ENCODE measurements around the gene FAM151B.

The FAM151B gene

DNA sequence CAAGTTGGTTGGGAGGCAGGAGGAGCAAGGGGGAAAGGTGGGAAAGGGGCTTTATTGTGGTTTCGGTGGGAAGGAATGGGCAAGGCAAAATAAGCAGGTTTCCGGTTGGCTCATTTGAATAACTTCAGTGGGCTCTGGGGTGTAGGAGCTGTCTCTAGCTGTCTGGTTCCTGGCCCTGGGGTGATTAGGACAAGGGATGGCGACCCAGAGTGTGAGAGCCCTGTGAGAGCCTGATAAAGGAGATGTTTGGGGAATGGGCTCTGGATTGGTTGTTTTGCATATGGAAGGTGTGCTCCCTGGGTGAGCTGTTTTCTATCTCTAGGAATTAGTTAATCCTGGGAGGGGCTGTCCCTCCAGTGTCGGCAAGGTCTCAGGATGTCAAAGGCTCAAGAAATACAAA, 66.7 kb downstream of the FAM151B start:
- TF ChIP-seq CTCF (IDR thresholded peaks at IDR 0.05; ENCODE audit: low read depth, low read length) = no peak
- H3K4me3 ChIP-seq (ENCODE audit: low read depth, low read length) = no peak overlapping the region

DNA sequence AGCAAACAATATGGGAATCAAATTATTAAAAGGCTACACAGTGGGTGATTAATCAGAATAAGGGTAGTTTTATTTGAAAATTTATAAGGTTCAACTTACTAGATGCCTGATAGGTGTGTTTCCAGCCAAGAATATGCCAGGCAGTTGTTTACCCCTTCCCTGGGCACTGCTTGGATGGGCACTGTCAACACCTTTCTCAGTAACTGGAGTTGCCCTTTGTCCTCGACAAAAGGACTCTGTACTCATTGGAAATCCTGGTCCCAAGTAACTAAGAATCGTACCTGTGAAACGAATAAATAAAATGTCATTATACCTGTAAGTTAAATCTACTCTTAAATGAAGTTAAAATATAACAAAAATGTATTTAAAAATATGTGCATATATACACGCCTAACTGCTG, 67.2 kb downstream of the FAM151B start:
- H3K4me3 ChIP-seq (ENCODE audit: low read depth, low read length) = no peak overlapping the region
- TF ChIP-seq CTCF (IDR thresholded peaks at IDR 0.05; ENCODE audit: low read depth, low read length) = no peak

- H3K4me3 ChIP-seq (ENCODE audit: low read depth, low read length) = no peak overlapping the region
- no peak for TF ChIP-seq CTCF (IDR thresholded peaks at IDR 0.05; ENCODE audit: low read depth, low read length)
Observed at GRCh38 chr5:80559244-80559643, 71.3 kb downstream of the FAM151B start.

DNA sequence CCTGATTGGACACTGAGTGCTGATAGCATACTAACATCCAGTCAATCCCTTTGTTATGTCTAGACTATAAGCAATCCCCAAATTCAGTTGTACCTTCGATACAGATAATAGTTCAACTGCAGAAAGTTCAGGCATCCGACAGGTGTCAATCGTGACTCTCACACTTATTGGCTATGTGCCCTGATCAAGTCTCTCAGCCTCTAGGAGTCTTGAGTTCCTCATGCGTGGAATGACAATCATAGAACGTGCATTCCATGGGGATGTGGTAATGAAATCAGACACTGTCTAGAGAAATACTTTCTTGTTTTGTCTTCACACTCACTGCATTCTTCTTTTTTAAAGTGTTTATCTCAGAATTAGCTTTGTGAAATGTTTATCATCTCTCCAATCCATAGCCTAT, 77.4 kb downstream of the FAM151B start:
- no peak for TF ChIP-seq CTCF (IDR thresholded peaks at IDR 0.05; ENCODE audit: low read depth, low read length)
- no peak overlapping the region for H3K4me3 ChIP-seq (ENCODE audit: low read depth, low read length)

DNA sequence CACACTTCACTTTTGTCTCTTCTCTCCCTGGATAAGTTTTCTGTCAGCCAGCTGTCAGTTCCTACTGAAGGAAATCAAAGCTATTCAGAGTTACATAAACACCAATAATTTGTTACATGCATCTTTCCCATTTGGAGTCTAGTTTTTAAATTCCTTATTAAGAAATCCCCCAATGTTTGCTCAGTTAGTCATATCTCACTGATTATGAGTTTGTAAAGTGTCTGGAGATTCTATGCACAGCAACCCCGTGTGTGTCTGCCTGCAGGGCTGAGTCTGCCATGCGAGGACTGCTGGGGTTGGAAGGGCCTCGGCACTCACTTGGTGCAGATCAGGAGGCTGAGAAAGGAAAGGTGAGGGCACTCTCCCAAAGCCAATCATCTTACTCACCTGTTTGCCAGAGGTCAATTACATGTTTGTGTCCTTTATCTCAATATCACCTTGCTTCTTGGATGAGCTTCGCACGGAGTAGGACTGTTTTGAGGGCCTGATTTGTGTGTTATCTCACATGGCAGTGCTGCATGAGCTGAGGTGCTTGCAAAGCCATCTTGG, 78.9 kb downstream of the FAM151B start:
- TF ChIP-seq CTCF (IDR thresholded peaks at IDR 0.05; ENCODE audit: low read depth, low read length) = no peak
- no peak overlapping the region for H3K4me3 ChIP-seq (ENCODE audit: low read depth, low read length)

DNA sequence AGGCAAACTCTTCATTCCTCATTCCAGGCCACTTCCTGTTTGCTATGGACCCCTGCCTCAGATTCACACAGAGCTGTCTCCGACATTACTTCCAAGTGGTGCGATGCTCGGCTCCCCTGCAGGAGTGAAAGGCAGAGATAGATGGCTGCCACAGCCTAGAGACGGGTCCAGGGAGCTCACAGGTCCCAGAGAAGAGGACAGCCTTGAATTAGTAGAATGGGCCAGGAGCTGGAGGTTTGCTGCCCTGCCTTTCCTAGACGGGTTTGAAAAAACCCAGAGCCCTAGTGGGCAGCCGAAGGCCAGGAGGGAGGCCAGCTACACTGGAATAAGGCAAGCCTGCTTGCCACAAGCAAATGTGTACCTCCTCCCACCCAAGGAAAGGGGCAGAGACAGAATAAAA, 80.4 kb downstream of the FAM151B start:
- H3K4me3 ChIP-seq (ENCODE audit: low read depth, low read length) = no peak overlapping the region
- TF ChIP-seq CTCF (IDR thresholded peaks at IDR 0.05; ENCODE audit: low read depth, low read length) = no peak

GRCh38 chr5:80569086-80569960, 81.4 kb downstream of the FAM151B start:
- peak overlapping the region; percentile 19; the same call in 1 of the 2 replicates for H3K4me3 ChIP-seq (ENCODE audit: low read depth, low read length)
- TF ChIP-seq CTCF (IDR thresholded peaks at IDR 0.05; ENCODE audit: low read depth, low read length) = no peak
